Measurements from ENCODE around the gene FLT3.
A peak's percentile ranks its signal among the peaks of the same experiment; 100 is the strongest.

FLT3 gene

GRCh38 chr13:27953676-27954405 is 146.5 kb downstream of the FLT3 start (continued):
- TF ChIP-seq, protein P1, sequence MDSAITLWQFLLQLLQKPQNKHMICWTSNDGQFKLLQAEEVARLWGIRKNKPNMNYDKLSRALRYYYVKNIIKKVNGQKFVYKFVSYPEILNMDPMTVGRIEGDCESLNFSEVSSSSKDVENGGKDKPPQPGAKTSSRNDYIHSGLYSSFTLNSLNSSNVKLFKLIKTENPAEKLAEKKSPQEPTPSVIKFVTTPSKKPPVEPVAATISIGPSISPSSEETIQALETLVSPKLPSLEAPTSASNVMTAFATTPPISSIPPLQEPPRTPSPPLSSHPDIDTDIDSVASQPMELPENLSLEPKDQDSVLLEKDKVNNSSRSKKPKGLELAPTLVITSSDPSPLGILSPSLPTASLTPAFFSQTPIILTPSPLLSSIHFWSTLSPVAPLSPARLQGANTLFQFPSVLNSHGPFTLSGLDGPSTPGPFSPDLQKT (IDR thresholded peaks at IDR 0.05; ENCODE audit: borderline replicate concordance, low read depth, low read length), result no peak
- TF ChIP-seq ZNF274 (IDR thresholded peaks at IDR 0.05; ENCODE audit: low read length), result no peak
- TF ChIP-seq ZNF274 (tag by site-specific recombination; IDR thresholded peaks at IDR 0.05; ENCODE audit: borderline replicate concordance), result no peak
- TF ChIP-seq OSR2 (tag by site-specific recombination; IDR thresholded peaks at IDR 0.05), result no peak
- TF ChIP-seq ZNF426 (tag by site-specific recombination; IDR thresholded peaks at IDR 0.05), result no peak
- no peak for TF ChIP-seq ZNF23 (tag by site-specific recombination; IDR thresholded peaks at IDR 0.05; ENCODE audit: borderline replicate concordance)
- no peak for TF ChIP-seq ZNF624 (tag by site-specific recombination; IDR thresholded peaks at IDR 0.05)
- TF ChIP-seq ZNF155 (tag by site-specific recombination; IDR thresholded peaks at IDR 0.05), result no peak
- no peak for TF ChIP-seq ZNF544 (tag by site-specific recombination; IDR thresholded peaks at IDR 0.05)
- TF ChIP-seq ZNF354C (tag by site-specific recombination; IDR thresholded peaks at IDR 0.05; ENCODE audit: borderline replicate concordance, low read depth), result no peak
- 0 out of 2 replicates have a peak, but pooled peaks have one; percentile 42 for TF ChIP-seq ZNF600 (tag by site-specific recombination; IDR thresholded peaks at IDR 0.05)
- TF ChIP-seq ZNF341 (tag by site-specific recombination; IDR thresholded peaks at IDR 0.05; ENCODE audit: low read depth), result peak; percentile 40; the same call in 1 of the 2 replicates
- TF ChIP-seq ZNF610 (tag by site-specific recombination; IDR thresholded peaks at IDR 0.05; ENCODE audit: borderline replicate concordance), result no peak
- peak; percentile 98 for TF ChIP-seq ZNF560 (tag by site-specific recombination; IDR thresholded peaks at IDR 0.05; ENCODE audit: borderline replicate concordance)
- TF ChIP-seq ZNF501 (tag by site-specific recombination; IDR thresholded peaks at IDR 0.05), result 0 out of 2 replicates have a peak, but pooled peaks have one; percentile 41
- TF ChIP-seq ZNF521 (tag by site-specific recombination; IDR thresholded peaks at IDR 0.05), result no peak
- TF ChIP-seq ZSCAN16 (tag by site-specific recombination; IDR thresholded peaks at IDR 0.05), result no peak
- TF ChIP-seq ZNF837 (tag by site-specific recombination; IDR thresholded peaks at IDR 0.05), result no peak
- TF ChIP-seq, protein P2, sequence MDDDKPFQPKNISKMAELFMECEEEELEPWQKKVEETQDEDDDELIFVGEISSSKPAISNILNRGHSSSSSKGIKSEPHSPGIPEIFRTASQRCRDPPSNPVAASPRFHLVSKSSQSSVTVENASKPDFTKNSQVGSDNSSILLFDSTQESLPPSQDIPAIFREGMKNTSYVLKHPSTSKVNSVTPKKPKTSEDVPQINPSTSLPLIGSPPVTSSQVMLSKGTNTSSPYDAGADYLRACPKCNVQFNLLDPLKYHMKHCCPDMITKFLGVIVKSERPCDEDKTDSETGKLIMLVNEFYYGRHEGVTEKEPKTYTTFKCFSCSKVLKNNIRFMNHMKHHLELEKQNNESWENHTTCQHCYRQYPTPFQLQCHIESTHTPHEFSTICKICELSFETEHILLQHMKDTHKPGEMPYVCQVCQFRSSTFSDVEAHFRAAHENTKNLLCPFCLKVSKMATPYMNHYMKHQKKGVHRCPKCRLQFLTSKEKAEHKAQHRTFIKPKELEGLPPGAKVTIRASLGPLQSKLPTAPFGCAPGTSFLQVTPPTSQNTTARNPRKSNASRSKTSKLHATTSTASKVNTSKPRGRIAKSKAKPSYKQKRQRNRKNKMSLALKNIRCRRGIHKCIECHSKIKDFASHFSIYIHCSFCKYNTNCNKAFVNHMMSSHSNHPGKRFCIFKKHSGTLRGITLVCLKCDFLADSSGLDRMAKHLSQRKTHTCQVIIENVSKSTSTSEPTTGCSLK (tag by site-specific recombination; IDR thresholded peaks at IDR 0.05), result no peak
- TF ChIP-seq ZBTB21 (tag by site-specific recombination; IDR thresholded peaks at IDR 0.05), result no peak
- no peak for TF ChIP-seq ZNF223 (tag by site-specific recombination; IDR thresholded peaks at IDR 0.05)
- peak; percentile 28 for TF ChIP-seq ZBTB26 (tag by site-specific recombination; optimal IDR thresholded peaks at IDR 0.05)
- no peak for TF ChIP-seq ZNF138 (tag by site-specific recombination; IDR thresholded peaks at IDR 0.05; ENCODE audit: borderline replicate concordance)
- TF ChIP-seq, protein P3, sequence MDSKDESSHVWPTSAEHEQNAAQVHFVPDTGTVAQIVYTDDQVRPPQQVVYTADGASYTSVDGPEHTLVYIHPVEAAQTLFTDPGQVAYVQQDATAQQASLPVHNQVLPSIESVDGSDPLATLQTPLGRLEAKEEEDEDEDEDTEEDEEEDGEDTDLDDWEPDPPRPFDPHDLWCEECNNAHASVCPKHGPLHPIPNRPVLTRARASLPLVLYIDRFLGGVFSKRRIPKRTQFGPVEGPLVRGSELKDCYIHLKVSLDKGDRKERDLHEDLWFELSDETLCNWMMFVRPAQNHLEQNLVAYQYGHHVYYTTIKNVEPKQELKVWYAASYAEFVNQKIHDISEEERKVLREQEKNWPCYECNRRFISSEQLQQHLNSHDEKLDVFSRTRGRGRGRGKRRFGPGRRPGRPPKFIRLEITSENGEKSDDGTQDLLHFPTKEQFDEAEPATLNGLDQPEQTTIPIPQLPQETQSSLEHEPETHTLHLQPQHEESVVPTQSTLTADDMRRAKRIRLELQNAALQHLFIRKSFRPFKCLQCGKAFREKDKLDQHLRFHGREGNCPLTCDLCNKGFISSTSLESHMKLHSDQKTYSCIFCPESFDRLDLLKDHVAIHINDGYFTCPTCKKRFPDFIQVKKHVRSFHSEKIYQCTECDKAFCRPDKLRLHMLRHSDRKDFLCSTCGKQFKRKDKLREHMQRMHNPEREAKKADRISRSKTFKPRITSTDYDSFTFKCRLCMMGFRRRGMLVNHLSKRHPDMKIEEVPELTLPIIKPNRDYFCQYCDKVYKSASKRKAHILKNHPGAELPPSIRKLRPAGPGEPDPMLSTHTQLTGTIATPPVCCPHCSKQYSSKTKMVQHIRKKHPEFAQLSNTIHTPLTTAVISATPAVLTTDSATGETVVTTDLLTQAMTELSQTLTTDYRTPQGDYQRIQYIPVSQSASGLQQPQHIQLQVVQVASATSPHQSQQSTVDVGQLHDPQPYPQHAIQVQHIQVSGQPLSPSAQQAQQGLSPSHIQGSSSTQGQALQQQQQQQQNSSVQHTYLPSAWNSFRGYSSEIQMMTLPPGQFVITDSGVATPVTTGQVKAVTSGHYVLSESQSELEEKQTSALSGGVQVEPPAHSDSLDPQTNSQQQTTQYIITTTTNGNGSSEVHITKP (tag by site-specific recombination; IDR thresholded peaks at IDR 0.05), result 0 out of 2 replicates have a peak, but pooled peaks have one; percentile 18
- peak; percentile 95 for TF ChIP-seq ZSCAN30 (tag by site-specific recombination; IDR thresholded peaks at IDR 0.05)
- no peak for TF ChIP-seq ZNF571 (tag by site-specific recombination; IDR thresholded peaks at IDR 0.05)
- TF ChIP-seq, protein P4, sequence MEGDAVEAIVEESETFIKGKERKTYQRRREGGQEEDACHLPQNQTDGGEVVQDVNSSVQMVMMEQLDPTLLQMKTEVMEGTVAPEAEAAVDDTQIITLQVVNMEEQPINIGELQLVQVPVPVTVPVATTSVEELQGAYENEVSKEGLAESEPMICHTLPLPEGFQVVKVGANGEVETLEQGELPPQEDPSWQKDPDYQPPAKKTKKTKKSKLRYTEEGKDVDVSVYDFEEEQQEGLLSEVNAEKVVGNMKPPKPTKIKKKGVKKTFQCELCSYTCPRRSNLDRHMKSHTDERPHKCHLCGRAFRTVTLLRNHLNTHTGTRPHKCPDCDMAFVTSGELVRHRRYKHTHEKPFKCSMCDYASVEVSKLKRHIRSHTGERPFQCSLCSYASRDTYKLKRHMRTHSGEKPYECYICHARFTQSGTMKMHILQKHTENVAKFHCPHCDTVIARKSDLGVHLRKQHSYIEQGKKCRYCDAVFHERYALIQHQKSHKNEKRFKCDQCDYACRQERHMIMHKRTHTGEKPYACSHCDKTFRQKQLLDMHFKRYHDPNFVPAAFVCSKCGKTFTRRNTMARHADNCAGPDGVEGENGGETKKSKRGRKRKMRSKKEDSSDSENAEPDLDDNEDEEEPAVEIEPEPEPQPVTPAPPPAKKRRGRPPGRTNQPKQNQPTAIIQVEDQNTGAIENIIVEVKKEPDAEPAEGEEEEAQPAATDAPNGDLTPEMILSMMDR (tag by site-specific recombination; IDR thresholded peaks at IDR 0.05), result peak; percentile 67
- TF ChIP-seq SCRT1 (tag by site-specific recombination; IDR thresholded peaks at IDR 0.05; ENCODE audit: borderline replicate concordance), result no peak
- TF ChIP-seq ZNF677 (tag by site-specific recombination; IDR thresholded peaks at IDR 0.05), result peak; percentile 18; the same call in 1 of the 2 replicates
- TF ChIP-seq ZNF10 (tag by site-specific recombination; IDR thresholded peaks at IDR 0.05), result no peak
- no peak for TF ChIP-seq BCL11A (tag by site-specific recombination; IDR thresholded peaks at IDR 0.05; ENCODE audit: low read depth)
